Measurements from ENCODE around the gene NME3. TPM values are rescaled to one million over a fixed set of nuclear protein-coding genes. Genes with fewer than 3 reads are reported as not detected.
A peak's percentile ranks its signal among the peaks of the same experiment; 100 is the strongest.

The NME3 gene
- total RNA-seq, 1 donor from 2014 or later = 57.7 TPM

DNA sequence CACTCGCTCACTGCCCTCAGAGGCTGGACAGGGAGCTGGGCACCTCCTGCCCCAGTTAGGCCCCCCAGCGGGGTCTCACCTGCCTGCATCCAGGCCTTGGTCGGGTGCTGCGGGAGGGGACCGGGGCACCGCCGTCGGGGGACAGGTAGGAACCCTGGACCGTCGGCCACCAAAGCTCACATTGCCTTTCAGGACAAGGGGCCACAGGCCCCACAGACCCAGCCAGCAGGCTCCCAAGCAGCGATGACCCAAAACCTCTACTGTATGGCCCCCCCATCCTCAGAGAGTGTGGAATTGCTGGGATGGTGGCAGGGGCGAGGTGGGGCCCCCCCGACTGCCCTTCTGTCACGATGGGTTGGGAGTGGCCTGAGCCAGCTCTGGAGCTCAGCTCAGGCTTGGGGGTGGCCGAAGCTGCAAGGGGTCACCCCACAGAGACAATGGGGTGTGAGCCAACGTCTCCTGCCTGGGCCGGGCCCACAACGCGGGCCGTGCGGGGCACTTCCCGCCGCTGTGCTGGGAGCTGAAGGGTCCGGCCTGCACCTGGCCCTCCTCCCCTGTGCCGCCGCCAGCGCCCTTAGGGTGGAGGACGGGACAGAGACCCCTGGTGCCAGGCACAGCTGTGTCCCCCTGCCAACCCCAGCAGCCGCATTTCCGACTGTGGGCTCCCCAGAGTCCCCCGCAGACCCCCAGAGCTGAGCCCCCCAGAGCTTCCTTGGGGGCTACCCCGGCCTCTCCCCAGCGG lies 21.7 kb upstream of the NME3 start:
- H3K27me3 Mint-ChIP-seq (ENCODE audit: low read depth) = no peaks in the 10 kb centered on the region
- H3K36me3 Mint-ChIP-seq = peaks cover 10% of the 10 kb centered on the region
- H3K9me3 Mint-ChIP-seq = no peaks in the 10 kb centered on the region
- H3K27ac Mint-ChIP-seq = no peak overlapping the region
- no peak for DNase-seq (ENCODE audit: low spot score in 2 of 2, unreplicated experiment in 2 of 2)
- TF ChIP-seq, protein P1, sequence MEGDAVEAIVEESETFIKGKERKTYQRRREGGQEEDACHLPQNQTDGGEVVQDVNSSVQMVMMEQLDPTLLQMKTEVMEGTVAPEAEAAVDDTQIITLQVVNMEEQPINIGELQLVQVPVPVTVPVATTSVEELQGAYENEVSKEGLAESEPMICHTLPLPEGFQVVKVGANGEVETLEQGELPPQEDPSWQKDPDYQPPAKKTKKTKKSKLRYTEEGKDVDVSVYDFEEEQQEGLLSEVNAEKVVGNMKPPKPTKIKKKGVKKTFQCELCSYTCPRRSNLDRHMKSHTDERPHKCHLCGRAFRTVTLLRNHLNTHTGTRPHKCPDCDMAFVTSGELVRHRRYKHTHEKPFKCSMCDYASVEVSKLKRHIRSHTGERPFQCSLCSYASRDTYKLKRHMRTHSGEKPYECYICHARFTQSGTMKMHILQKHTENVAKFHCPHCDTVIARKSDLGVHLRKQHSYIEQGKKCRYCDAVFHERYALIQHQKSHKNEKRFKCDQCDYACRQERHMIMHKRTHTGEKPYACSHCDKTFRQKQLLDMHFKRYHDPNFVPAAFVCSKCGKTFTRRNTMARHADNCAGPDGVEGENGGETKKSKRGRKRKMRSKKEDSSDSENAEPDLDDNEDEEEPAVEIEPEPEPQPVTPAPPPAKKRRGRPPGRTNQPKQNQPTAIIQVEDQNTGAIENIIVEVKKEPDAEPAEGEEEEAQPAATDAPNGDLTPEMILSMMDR (IDR thresholded peaks at IDR 0.05; ENCODE audit: unreplicated experiment) = no peak
- no peaks in the 10 kb centered on the region for H3K4me1 Mint-ChIP-seq
- no peak overlapping the region for H3K4me3 Mint-ChIP-seq

DNA sequence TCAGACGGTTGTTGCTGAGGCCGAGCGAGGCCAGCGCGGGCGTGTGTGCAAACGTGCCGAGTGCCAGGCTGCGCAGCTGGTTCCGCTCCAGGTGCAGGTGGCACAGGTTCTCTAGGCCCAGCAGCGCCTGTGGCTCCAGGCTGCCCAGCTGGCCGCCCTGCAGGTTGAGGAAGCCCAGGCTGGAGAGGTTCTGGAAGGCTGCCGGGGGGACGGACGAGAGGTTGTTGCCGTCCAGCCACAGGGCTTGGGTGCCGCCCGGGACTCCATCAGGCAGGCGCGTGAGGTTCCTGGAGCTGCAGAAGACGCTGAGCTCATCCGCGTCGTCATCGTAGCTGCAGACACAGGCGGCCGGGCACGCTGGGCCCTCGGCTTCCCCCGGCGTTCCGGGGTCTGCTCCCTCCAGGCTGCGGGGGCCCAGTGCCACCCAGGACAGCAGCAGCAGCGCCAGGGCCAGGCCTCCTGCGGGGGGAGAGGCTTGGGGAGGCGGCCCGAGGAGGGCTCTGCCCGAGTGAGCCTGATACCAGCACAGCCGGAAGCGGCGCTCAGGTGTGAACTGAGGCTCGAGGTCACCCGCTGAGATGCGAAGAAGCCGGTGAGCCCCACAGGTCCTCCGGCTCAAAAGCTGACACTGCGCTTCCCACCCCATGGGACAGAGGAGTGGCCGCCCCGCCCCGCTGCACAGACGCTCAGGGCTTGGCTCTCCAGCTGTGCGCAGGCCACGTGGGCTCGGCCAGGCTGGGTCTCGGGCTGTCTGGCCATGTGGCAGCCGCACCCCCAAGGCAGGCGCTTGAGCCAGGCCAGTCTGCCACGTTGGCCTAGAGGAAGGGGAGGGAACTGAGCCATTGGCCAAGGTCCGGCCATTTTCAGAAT lies 20.8 kb upstream of the NME3 start:
- Mint-ChIP-seq H3K9me3 (no peaks in the 10 kb centered on the region), H3K36me3 (peaks cover 9% of the 10 kb centered on the region)
- DNase-seq (ENCODE audit: low spot score in 2 of 2, unreplicated experiment in 2 of 2) = peak in 1 of 2 experiments; percentile 18

DNA sequence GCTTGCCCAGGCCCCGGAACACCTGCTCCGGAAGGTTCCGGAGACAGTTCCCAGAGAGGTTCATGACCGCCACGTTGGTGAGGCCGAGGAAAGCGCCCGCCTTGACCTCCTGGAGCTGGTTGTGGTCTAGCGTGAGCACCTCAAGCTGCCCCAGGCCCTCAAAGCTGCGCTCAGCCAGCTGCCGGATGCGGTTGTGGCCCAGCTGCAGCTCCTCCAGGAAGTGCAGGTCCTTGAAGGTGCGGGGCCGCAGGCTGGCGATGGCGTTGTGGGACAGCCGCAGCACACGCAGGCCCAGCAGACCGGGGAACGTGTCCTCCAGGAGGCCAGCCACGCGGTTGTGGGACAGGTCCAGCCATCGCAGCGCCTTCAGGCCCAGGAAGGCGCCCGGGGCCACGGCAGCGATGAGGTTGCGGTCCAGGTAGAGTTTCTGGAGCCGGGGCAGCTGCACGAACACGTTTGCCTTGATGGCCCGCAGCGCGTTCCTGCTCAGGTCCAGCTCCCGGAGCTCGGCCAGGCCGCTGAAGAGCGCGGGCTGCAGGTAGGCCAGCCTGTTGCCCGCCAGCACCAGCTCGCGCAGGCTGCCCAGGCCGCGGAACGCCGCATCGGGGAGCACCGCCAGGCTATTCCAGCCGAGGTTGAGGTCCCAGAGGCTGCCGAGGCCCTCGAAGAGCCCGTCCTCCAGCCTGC lies 20.1 kb upstream of the NME3 start:
- TF ChIP-seq, protein P1 (IDR thresholded peaks at IDR 0.05; ENCODE audit: unreplicated experiment) = no peak
- H3K4me3 Mint-ChIP-seq = no peak overlapping the region
- peaks cover 5% of the 10 kb centered on the region for H3K36me3 Mint-ChIP-seq
- no peaks in the 10 kb centered on the region for H3K4me1 Mint-ChIP-seq
- H3K27me3 Mint-ChIP-seq (ENCODE audit: low read depth) = no peaks in the 10 kb centered on the region
- no peaks in the 10 kb centered on the region for H3K9me3 Mint-ChIP-seq
- no peak overlapping the region for H3K27ac Mint-ChIP-seq
- peak in 1 of 2 experiments; percentile 37 for DNase-seq (ENCODE audit: low spot score in 2 of 2, unreplicated experiment in 2 of 2)

More for the DNA sequence above, 20.8 kb upstream of the NME3 start:
- Mint-ChIP-seq H3K4me1 (no peaks in the 10 kb centered on the region), H3K4me3 (no peak overlapping the region), H3K27ac (no peak overlapping the region), H3K27me3 (ENCODE audit: low read depth) (no peaks in the 10 kb centered on the region)
- TF ChIP-seq, protein P1 (IDR thresholded peaks at IDR 0.05; ENCODE audit: unreplicated experiment) = no peak

DNA sequence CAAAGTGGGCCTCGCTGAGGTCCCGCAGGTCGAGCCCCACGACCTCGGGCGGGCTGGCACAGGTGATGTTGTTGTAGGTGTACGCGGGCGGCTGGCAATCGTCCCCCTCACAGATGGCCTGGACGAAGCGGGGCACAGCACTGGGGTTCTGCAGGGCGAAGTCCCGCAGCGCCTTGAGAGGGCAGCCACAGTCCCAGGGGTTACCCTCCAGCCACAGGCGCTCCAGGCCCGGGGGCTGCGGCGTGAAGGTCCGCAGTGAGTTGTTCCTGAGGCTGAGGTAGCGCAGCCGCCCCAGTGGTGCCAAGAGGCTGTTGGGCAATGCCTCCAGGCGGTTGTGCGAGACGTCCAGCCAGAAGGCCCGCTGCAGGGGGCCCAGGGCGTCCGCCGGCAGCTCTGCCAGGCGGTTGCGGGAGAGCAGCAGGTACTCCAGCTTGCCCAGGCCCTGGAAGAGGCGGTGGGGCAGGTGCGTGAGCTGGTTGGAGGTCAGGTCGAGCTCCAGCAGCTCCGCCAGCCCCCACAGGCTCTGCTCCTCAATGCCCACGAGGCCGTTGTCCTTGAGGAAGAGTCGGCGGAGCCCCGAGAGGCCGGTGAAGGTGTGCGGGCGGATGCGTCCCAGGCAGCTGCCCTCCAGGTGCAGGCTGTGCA lies 19.4 kb upstream of the NME3 start:
- Mint-ChIP-seq H3K4me1 (no peaks in the 10 kb centered on the region), H3K27ac (no peak overlapping the region), H3K4me3 (no peak overlapping the region), H3K9me3 (no peaks in the 10 kb centered on the region), H3K27me3 (ENCODE audit: low read depth) (no peaks in the 10 kb centered on the region), H3K36me3 (peaks cover 5% of the 10 kb centered on the region)
- TF ChIP-seq, protein P1 (IDR thresholded peaks at IDR 0.05; ENCODE audit: unreplicated experiment) = no peak
- peak; percentile 18 to 37 for DNase-seq (ENCODE audit: low spot score in 2 of 2, unreplicated experiment in 2 of 2)

DNA sequence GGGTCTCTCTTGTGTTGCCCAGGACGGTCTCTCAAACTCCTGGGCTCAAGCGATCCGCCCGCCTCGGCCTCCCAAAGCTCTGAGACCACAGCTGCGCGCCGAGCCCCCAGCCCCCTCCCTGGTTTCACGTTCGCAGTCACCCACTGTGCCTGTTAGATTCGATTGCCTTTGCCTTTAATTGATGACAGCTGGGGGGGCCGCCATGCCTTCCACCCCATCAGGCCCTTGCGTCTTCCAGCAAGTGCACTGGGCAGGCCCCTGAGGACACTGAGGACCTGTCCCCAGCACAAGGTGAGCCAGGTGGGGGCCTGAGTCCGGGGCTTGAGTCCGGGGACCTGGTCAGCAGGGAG lies 18.9 kb upstream of the NME3 start:
- Mint-ChIP-seq H3K27ac (no peak overlapping the region), H3K36me3 (peaks cover 5% of the 10 kb centered on the region), H3K4me3 (no peak overlapping the region), H3K9me3 (no peaks in the 10 kb centered on the region), H3K27me3 (ENCODE audit: low read depth) (no peaks in the 10 kb centered on the region), H3K4me1 (no peaks in the 10 kb centered on the region)
- TF ChIP-seq, protein P1 (IDR thresholded peaks at IDR 0.05; ENCODE audit: unreplicated experiment) = no peak
- no peak for DNase-seq (ENCODE audit: low spot score in 2 of 2, unreplicated experiment in 2 of 2)

Measured in mesothelial cell of epicardium (in vitro differentiated cells).